NK-92 treated with Interleukin-12 subunit alpha and Interleukin-12 subunit beta, amount 100 ng/mL, for 24 hours (cell line): ENCODE measurements around the gene PTMA.

Experiments
- DNase-seq: peaks from one replicate; lab custom pipeline; 2025; lab: John Stamatoyannopoulos, UW

Gene PTMA

DNA sequence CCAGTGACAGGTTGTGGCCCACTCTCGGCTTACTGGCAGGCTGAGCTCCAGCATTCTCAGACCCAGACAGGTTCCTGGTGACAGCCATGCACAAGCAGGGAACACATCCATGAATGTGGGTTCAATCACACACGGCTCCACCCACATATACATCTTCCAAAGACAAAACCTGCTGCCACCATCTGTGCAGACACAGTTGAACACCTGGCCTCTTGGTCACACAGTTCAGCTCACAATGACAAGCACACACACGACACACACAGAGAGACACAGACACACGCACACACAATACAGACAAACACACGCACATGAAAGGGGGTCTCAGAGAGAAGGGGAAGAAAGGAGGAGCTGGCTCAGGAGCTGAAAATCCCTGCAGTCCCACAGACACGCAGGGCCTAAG, 32.1 kb upstream of the PTMA start:
- DNase-seq, result no peak

DNA sequence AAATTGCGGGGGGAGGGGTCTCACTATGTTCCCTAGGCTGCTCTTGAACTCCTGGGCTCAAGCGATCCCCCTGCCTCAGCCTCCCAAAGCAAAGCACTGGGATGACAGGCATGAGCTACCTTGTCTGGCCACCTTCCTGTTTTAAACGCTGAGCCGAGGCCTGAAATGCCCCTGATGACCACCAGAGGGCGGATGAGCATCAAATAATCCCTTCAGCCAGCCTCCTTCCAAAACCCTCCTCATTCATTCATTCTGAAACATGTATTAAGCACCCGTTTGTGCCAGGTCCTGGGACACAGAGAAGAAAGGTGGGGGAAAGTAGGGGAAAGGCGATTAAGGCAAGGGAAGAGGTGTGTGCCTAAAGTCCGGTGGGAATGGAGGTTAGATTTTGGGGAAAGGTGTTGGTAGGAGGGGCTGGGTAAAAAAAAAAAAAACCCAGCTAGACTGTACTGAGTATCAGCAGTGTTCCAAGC, 30.7 kb upstream of the PTMA start:
- peak; percentile 40 for DNase-seq

DNA sequence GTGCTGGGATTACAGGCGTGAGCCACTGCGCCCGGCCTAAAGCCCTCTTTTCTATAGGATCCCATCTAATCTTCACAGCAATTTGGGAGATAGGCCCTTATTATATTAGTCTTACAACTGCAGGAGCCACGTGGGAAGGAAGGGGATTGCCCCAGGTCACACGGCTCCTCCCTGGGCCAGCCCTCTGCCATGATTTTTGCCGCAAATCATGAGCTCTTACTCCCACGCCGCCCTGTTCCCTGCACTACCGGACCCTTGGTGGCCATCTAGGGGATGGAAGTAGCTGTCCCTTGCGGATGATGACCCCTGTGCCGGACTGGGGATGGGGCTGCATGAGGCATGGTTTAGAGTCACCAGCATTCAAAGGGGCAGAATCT, 28.4 kb upstream of the PTMA start:
- no peak for DNase-seq

DNA sequence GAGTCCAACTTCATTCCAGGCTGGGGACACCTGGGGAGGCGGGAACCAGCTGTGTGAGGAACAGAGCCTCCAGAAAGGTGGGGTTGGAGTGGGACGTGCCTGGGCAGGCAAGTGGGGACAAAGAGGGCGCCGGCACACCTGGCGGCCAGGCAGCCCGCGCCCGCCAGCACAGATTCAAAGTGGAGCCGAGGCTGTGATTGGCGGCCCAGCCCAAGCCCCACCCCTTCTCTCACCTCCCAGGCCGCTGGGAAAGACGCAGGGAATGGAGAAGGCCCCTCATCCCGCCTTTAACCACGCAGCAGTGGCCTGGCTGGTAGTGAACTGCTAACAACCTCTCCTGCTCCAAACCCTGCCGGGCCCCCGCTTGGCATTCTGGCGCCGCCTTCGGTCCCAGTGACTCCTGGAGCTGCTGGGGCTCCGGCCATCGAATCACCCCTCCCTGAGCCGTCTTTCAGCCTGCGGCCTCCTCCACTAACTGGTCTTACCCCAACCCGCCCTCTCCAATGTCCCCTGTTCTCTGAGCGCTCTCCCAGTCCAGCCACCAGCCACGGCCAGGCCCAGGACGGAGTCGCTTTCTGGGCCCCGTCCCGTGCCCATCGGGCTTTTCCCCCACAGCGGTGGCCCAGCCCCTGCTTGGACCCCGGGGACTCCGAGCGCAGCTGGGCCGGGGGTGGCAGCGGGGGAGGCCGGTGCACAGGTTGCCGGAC, 27.9 kb upstream of the PTMA start:
- no peak for DNase-seq

DNA sequence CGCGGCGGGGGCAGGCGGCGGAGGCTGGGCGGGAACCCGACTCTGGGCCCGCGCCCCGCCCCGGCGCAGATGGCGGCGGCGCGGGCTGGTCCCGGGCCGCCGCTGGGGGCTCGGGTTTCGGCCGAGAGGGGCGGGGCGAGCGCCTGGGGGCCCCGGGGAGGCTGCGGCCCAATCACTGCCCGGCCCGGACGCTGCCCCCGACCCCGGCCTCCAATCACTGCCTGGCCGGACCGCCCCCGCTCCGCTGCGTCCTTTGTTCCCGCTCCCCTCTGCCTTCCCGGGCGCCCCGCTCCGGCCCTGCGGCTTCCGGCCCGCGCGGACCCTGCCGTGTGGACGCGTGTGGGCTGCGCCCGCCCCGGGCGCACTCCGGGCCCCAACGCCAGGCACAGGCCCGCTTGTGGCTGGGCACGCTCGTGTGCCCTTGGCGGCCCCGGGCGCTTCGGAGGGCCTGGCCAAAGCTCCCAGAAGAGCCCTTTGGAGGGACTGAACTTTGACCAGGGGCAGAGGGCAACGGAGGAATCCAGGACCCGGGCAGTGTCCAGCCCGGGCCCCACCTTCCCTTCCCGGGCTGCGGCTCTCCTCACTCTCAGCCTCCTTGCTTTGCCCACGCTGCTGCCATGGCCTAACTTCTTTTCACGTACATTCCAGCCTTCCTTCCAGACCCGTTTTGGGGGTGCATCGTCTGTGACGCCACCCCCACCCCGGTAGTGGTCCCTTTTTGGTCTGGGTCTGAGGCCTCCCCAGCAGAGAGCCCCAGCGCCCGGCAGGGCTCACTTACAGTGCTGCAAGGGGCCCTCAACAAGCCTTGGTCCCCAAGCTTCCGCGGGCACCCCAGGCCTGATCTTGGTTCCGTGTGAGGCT, 27.1 kb upstream of the PTMA start:
- no peak for DNase-seq

DNA sequence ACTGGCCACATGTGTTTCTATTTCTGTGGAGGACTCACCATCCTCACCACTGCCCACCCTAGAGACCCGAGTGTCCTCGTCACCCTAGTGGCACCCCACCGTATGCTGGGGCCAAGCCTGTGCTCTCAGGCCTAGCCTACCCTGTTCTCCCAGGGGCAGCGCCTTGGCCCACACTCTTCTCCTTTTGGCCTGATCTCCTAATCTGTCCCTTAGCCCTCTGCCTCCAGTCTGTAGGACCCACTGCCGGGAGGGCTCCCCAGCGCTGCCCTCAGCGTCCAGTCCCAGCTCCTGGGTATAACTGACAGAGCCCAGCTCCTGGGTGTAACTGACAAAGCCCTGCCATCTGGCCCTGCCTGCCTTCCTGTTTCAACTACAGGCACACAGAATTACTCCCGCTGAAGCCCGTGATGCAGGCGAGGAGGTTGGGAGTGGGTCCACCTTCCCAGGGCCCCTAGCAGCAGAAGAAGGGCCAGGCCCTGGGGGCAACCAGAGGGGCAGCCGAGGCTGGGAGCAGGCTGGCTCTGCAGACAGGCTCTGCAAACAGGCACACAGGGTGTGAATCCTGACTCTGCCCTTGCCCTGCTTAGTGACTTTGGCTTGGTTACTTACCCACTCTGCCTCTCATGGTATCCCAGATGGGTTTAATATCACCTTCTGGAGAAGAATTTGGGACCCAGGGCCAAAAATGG, 25.6 kb upstream of the PTMA start:
- DNase-seq, result no peak

DNA sequence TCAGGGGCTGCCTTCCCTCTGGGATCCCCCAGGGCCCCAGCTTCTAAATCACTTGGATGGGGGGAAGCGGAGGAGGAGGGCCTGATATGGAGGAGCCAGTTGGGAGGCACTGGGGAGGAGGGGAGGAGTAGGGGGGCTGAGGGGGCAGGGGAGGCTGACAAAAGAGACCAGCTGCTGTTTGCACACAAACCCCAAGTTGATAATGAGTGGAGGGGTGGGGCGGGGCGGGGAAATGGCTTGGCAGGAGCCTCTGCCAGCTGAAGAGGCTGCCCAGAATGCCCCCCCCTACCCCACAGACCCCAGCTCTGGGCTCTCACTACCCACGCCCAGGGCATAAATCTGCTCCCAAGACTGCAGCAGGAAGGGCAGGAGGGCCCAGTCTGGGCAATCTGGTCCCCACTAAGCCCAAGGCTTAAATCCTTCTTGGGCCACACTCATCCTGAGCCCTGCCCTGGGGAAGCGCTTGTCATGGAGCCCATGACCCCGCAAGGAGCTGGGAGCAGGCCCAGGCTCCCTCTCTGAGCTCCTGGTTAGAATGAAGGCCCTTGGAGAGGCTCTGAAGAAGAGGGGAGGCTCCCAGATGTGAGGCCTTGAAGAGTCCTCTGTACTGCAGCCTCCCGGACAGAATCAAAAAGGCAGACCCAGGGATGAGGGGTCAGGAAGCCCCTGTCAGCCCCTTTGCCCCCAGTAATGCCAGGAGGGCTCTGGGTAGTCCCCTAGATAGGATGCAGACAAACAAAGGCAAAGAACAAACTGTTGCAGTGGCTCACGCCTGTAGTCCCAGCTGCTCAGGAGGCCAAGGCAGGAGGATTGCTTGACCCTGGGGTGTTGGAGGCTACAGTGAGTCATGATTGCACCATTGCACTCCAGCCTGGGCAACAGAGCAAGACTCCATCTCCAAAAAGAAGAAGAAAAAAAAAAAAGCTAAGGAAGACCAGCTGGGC, 24.8 kb upstream of the PTMA start:
- DNase-seq, result no peak

DNA sequence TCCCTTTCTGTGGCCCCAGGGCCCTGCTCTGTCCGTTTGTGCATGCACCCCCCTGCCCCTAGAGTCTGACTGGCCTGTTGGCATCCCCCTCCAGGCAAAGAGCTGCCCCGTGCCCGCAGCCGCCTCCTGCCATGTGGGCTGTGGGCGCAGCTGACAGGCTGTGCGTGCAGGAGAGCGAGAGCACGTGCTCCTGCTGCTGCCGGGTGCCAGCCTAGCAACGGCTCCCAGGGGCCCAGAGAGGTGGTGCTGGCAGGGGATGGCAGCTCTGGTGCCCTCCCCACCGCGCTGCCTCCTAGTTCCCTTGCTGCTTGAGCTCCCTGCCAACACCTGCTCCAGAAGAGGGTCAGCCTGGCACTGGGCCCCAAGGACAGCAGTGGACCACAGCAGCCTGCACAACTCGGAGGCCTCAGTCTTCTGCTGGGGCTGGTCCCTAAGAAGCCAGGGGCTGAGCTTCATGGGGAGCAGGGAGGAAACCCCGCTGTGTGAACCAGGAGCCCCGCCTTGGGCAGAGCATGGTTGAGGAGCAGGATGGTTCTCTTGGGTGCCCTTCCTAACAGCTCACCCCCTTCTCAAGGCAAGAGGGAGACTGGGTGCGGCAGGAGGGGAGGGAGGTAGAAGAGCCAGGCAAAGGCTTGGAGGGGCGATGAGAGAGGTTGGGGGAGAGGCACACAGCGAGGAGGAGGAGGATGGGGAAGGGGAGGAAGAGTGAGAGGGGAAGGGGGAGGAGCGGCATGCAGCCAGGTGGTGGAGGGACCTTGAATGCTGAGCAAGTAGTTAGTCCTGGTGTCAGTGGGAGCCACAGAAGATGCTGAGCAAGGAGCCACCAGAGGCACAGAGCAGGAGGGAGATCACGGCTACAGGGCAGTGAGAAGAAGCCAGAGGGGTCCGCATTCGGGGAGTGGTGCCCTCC, 23.8 kb upstream of the PTMA start:
- DNase-seq, result no peak

DNA sequence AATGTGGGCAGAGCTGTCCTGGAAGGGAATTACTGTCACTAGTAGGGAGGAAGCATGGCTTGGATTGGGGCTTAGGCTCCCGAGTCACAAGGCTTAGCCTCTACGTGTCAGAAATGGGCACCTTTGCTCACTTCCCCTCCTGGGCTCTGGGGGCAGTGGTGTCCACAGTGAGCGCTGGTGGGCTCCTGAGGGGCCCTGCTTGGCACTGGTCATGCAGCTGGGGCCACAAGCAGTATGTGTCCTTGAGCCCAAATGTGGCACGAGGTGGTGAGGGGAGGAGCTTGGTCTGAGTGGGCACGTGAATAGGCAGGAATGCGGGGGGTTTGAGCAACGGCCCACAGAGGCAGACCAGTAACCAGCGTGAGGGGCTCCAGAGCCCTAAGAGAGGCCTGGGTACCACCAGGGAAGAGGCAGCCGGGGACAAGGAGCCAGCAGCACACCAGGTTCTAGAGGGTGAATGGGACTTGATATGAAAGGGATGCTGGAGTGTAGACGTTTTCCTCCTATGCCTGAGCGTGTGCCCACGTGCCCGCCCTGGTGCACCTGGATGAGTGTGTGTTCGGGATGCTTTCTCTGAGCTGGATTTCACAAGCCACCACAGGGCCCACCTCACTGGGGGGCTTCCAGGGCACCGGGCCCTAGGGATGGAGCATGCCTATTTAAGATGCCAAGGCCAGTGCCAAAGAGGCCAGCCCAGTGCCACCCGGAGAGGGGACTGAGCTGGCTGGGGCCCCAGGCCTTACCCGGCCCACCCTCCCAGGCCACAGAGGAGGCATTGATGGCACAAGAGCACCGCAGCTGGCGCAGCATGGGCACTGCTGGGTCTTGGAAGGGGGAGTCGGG, 22.8 kb upstream of the PTMA start:
- DNase-seq, result no peak

DNA sequence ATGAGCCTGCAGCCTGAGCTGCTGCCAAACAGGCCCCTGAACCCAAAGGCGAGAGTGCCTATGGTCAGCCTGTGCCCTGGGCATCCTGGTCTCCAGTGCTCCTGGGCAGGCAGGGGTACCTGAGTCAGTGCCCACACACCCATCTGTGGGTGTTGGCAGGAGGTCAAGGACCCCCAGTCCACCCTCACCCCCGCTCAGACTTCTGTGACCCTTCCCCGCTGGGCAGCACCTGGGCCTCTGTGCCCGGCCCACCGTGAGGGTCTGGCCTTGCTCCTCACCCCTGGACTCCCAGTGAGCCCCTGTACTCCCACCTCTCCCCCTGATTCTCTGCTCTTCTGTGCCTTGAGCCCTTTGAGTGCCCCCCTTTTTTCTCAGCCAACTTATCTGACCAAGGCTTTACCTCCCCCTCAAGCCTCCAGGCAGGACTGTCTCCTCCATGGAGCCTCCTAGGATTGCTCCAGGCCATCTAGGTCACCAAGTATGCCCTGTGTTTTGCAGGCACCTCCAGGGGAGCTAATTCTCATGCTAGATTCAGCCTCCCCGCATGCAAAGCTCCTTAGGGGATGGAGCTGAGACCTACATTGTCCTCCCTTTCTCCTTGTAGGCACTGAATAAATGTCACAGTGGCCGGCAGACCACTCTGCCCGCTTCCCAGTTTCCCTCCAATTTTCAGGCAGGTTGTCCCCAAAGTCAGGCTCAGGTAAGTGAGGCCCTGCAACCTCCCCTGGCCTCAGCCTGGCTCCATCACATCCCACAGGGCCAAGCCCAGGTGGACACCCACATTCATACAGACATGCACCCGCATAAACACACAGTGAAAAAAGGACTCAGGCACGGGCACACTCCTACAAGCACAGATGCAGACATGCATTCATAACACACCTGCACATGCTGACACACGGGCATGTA, 21.9 kb upstream of the PTMA start:
- DNase-seq, result no peak

DNA sequence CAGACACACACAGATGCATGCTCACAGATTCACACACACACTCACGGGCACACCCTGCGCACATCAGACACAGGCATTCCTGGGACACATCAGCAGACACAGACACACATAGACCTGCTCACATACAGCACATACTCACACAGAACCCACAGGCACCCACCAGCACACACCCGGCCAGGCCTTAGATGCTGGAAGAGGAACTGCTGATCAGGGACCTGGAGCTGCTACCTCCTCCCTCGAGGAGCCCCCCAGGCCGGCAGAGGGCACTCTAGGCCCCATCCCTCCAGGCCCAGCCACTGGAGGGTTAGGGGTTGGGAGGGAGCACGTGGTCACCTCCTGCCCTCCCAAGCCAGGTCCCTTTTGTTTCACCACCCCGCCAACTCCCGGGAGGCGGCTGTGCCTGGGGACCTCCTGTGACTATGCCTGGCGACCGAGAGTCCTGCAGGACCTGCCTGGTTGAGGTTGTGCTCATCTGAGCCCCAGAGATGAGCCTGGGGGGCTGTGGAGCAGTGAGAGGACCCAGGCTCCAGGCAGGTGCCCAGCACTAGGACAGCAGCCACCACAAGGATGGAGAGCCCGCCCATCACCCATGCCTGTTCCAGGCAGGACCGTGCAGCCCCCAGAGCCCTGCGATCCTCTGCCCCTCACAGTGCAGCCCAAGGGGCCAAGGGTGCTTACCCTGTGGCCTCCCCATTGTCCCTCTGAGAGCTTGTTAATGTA, 21.0 kb upstream of the PTMA start:
- DNase-seq, result peak; percentile 33

DNA sequence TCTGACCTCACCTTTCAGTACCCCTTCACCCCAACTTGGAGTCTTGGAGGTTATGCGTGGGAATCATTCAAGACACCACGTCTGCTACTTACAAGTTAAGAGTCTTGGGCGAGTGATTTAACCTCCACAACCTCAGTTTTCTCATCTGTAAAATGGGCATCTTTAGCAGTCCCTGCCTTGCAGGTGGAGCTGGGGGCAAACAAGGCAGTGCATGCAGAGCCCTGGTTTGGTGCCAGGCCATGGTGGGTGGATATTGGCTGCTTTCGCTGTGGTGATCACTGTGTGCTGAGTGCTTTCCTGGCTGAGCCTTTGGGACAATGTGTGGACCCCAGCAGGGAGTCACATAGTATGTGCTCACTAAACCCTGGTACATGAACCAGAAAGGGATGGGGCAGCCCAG, 20.4 kb upstream of the PTMA start:
- no peak for DNase-seq

DNA sequence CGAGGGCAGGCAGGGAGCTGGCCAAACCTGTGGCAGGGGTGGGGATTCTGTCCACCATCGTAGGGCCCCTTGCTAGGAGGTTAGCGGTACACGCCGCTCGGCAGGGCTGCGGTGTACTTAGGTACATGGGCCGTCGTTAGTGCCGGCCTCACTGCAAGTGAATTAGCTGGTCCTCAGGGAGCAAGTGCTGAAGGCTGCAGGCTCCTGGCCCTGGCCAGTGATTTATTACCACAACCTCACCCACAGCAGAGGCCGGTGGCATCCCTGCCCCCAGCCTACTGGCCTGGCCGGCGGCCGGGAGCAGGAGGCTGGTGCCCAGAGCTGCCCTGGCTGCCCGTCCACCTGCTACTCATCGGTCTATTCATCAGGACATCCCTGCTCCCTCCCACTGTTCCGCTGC, 19.6 kb upstream of the PTMA start:
- DNase-seq, result no peak

DNA sequence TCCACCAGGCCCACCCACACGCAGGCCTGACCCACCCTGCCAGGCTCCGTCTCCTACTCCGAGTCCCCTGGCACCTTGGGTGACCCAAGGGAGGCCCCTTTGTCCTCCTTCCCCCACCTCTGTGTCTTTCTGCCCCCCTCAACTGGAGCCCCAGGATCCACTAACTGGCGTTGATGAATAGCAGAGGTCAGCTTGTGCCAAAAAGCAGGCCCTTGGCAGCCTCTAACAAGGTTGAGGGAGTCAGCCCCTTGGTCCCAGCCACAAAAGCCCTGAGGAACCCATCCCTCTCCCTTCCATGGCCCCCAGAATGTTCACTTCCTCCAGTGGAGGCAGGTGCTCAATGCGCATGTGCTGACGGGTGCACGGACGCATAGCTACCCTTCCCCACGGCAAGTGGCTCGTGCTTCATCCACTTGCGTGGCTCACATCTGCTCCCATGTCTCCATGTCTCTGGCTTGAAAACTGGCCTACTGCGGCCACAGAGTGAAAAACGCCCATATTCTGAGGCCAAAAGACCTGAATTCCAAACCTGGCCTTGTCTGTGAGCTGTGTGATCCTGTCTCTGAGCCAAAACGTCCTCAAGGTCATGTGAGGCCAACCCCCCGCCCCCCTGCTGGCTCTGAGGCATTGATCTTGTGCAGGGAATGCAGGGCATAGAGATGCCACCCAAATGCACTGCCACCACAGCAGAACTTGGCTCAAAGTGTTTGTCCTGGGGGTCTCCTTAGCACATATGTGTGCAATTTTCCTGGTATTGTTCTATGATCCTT, 19.0 kb upstream of the PTMA start:
- DNase-seq, result no peak

DNA sequence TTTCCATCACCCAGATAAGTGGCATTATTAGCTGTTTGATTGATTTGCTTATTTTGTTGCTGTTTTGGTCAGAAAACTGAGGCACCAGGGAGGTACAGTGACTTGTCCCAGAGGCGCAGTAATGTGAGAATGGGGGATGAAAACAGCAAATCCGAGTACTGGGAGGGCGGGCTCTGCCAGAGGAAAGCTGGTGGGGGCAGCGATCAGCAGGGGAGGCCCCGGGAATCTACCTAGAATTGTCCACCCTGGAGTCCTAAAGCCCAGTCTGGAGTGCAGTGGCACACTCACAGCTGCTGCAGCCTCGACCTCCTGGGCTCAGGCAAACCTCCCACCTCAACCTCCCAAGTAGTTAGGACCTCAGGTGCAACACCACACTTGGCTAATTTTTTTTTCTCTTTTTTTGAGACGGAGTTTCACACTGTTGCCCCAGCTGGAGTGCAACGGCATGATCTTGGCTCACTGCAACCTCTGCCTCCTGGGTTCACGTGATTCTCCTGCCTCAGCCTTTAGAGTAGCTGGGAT, 17.0 kb upstream of the PTMA start:
- no peak for DNase-seq

DNA sequence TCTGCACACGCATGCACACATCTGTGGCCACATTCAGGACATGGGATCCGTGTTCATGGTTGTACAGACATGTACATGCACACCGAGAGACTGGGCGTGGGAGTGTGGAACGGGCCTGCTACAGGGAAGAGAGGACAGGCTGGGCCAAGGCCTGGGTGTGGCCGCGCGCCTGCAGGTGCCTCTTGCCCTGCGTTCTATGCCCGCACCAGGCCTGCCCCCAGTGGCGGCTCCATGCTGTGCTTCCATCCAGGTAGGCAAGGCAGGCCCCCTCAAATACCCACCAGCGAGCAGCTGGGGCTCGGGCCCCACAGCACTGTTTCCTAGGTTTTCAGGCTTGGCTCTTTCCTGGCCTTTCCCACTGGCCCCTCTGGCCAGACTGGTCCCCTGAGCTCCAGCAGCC, 15.5 kb upstream of the PTMA start:
- DNase-seq, result no peak

DNA sequence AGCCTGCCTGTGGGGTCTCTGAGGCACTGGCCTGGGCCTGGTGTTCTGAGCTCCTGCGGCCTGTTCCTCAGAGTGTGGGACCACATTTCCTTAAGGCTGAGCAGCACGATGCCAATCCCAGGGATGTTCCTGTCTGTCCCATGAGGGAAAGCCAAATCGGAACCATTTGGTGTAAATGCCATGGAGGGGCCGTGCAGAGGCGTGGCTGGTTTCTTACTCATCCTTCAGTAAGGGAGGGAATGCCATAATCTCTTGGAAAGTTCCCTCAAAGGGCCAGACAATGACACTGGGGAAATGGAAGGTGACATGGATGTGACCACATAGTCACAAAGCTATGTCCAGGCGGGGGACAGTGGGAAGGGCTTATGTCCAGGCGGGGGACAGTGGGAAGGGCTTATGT, 14.4 kb upstream of the PTMA start:
- no peak for DNase-seq
